Sigmoid colon (tissue), 4 donors: ENCODE measurements around the gene NLRP9.

ENCODE experiments used
- CTCF ChIP-seq, 4 experiments: fragments of 450-650 bp in 3 of 4; fragments of 200-600 bp in 1 of 4; IDR thresholded peaks; one replicate each; pipeline ENCODE4 v1.5.1; 2016 to 2019; ENCODE audit warnings: antibody characterized with exemption in 4 of 4, mild to moderate bottlenecking in 3 of 4, moderate library complexity in 2 of 4
- EP300 ChIP-seq, 4 donors: sonication (generic); formaldehyde crosslinking; IDR thresholded peaks; one replicate each; pipeline ENCODE4 v1.6.1; 2017; ENCODE audit warnings: antibody characterized with exemption in 4 of 4
- POLR2A ChIP-seq, 2 donors: fragments of 450-650 bp; IDR thresholded peaks; one replicate each; pipeline ENCODE4 v1.6.1; 2016; ENCODE audit warnings: antibody characterized with exemption in 2 of 2, mild to moderate bottlenecking in 2 of 2, moderate library complexity in 2 of 2
- POLR2AphosphoS5 ChIP-seq, 4 donors: sonication (generic); formaldehyde crosslinking; IDR thresholded peaks; one replicate each; pipeline ENCODE4 v1.6.1; 2017; ENCODE audit warnings: antibody characterized with exemption in 4 of 4

- no peak for TF ChIP-seq POLR2AphosphoS5 (IDR thresholded peaks at IDR 0.05)
- no peak for TF ChIP-seq CTCF (IDR thresholded peaks at IDR 0.05)
- no peak for TF ChIP-seq POLR2A (IDR thresholded peaks at IDR 0.05)
- TF ChIP-seq EP300 (IDR thresholded peaks at IDR 0.05), result no peak
These were observed 36.0 kb downstream of the NLRP9 start for GRCh38 chr19:55702131-55702627.
